Measurements from ENCODE around the gene AKNAD1.
A peak's percentile ranks its signal among the peaks of the same experiment; 100 is the strongest.

Gene AKNAD1

DNA sequence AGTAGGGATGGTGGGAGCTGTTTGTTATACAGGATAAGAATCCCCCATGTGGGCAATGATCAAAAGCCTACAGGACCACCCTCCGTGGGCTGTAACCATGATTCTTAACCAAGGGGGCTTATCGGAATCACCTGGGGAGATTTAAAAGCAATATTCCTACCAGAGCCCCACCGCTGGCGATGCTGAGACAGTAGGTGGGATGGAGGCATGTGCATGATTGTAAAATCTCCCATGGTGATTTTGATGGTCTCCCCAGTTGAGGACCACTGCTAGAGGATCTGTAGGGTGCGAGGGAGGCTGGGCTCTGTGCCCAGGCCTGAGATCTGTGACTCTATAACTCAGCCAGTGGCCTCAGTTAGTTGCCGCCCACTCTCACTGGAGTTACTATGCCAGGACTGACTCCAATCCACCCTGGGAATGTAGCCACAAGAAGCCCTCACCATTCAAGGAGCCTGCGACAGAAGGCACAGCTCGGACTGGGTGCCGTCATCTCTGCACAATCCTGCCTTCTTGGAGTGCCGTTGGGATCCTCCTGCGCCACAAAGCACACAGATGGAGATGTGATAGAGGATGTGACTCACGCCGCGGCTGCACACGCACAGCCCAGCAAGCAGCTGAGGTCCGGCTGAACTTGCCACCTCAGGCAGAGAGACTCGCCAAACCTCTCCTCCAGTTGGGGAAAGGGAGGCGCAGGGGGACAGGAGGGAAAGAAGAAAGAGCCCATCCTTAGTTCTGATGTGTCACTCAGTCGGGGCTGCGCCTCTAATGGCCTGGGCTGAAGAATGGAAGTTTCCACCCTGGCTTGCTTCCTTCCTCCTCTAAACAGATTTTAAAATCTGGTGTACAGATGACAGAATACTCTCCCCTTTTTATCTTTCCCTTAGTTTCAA lies 26.5 kb downstream of the AKNAD1 start:
- no peak for DNase-seq

DNA sequence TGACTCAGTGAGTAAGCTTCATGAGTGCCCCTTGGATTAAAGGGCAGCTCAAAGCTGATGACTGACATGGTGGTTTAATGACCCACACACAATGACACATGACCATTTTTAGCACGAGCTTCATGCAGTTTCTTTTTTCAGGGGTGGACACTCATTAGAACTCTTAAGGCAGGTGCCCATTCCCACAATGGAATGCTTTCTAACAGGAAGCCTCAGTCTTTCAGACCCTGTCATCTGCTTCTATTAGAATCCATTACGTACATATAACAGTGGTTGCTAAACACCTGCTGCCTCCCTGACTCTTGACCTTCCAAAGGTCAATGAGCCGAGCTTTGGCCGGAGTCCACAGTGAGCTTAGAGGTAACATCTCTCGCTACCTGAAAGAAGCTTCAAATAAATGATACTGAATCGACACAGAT lies 27.4 kb downstream of the AKNAD1 start:
- no peak for DNase-seq

DNA sequence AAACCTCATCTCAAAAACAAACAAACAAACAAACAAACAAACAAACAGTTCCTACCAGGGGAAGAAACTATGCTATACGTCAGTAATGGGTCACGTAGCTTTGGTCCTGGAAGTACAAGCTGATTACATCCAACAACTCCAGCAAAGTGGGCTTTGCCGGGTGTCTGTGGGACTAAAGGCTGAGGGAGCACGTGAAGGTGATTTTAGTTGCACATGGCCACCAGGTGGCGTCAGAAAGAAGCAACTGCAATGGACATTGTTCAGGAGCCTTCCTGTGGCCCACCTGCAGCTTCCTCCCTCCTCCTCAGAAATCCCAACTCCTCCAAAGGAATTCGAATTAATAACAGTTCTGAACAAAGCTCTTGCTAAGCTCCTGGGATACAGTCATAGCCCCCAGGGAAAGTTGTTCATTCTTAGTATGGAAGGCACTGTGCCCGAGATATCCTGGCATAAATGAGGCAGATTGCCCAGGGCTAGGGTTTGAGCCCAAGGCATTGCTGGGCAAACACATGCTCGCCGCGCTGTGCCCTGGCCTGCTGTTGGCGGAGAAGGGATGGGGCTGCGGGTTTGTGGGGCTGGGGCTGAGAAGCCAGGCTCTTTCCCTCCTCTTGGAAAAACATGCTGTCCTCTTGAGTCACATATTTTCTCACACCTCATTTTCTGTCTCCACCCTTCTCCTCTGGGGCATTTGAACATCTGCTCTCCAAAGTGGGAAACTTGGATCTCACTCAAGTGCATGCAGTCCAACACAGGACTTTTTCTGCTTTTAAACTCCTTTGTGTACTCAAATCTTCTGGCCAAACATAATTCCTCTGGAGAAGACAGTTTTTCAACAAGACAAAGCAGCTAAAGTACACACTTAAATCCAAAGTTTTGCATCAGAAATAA lies 28.6 kb downstream of the AKNAD1 start:
- DNase-seq = peak; percentile 21 to 65 (median 48)

DNA sequence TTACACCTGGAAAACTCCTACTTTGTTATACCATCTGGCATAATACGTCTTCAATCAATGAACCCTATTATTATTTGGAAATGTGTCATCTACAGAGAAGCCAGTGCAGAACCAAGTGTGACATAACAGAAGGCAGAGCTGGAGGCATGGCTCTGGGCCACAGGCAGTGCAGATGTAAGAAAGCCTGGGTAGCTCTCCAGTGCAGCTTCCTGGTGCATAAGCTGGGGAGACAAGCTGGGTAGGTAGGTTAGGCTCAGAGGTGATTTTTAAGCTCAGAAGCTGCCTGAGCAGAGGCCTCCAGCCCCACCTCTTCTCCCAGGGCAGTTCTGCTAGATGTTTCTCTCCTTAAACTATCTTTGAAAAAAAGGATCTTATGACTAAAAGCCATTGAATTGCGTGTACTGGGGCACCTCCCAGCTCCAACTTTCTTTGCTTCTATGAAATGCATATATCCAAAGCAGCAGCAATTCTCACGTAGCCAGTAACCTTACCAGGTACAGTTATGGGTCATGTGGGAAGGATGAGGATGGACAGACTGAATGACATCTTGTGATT lies 30.7 kb downstream of the AKNAD1 start:
- no peak for DNase-seq

DNA sequence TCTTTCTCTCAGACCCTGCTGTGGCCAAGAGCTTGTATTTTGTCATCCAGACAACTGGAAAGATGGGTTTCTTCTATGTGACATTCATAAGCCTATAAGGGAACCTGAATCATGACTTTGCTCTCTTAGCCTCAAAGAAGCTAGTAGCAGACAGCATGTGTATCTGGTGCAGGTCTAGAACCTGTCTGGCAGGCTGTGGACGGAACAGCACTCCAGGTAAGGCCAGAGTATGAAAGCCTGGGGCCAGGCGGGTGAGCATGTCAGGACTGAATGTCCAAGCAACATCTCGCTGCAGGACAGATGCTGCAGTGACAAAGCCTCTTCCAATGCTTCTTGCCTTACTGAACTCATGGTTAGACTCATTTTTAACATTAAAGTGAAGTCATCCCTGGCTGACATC lies 32.8 kb downstream of the AKNAD1 start:
- DNase-seq = no peak

DNA sequence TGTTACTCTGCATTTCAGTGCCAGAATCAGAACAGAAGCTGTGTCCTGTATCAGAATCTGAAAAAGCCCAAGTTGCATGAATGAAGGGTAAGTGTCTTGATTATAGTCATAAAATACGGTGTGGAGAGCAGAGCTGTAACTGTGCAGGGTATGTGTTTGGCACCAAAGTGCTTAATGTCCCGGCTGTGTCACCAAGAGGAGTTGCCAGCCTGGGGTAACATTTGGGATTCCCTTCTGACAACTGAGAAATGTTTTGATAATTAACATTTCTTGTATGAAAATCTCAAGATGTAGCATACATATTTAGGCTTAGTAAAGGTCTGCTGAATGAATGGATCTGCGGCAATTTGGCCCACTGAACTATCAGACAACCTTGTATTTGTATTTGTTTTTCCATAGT lies 33.3 kb downstream of the AKNAD1 start:
- no peak for DNase-seq

DNA sequence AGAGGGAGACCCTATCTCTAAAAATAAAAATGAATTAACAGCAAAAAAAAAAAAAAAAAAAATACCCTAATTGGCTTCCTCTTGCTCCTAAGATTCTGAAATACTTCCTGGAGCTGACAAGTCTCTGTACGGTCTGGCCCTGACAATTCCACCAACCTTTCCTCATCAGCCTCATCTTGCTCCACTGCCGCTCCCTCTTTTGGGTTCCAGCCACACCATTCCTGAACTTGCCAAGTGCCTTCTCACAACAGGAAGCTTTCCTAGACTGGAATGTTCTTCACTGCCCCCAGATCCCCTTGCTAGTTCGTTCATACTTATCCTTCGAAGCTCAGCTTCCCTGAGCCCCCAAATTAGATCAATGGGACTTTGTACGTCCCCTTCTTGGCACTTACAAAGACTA lies 37.0 kb downstream of the AKNAD1 start:
- DNase-seq = no peak

DNA sequence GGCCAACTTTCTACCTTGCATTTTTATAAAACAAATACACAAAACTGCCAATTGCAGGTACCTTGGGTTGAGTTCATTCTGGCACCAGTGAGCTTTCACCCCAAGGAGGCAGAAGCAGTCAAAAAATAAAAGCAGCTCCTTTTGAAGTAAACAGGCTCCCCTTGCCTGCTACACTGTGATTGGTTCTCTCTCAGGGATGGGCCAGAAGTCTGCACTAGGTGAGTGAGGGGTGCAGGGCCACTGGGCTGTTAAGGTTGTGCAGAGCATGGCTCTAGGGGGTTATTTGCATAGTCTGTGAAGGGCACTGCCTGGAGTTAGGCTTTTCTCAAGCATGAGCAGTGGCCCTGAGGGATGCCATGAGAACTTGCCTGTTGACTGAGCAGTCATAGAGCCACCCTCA lies 39.1 kb downstream of the AKNAD1 start:
- no peak for DNase-seq

DNA sequence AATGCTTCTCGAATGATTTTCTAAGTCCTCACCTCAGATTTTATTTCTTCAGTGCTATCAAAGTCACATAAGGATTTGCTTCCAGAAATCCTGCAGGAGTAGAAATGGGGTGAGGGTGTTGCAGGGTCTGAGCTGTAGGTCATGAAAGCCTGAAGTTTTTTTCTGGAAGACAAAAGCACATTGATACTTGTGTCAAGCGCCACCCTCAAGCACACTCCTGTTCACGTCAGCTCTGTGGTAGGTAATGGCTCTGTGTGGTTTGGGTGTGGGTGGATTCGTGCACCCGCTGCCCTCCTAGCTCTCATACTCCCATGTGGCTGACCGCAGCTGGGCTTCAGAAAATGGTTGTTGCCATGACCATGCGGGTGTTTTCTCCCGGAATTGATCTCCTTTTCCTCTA lies 39.9 kb downstream of the AKNAD1 start:
- DNase-seq = no peak

DNA sequence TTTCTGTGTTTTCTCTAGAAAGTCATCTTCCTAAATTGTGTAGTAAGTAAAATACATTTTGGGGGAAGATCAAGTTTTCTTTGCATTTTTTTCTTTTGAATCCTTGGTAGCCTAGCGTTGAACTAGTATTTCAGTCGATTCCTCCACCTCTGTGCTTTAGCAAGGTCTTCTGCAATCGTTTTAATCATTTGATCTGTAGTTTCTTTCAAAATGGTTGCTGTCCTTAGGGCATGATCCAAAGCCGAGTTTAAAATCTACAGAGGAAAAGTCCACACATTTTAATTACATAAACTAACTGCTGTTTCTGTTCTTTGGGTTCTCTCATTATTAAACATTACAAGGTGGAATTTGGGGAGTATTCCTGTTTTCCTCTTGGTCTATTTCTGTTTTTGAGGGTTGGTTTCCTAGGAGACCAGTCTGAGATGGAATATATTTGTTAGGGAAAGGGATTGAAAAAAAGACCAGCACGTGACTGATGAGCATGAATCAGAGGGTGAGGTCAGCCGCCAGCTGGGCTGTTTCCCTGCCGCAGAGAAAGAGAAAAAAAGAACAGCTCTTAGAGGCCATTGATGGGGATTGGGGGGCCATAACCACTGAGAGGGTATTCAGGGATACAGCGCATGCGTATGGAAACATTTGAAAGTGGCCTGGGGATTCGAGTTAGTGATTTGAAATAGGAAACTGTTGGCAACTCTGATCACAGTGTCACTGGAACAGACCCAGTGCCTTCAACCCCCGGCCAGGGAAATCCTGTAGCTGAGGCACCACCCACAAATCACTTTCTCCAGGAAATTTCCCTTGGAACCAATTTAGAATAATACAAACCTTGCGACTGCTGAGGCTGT lies 40.6 kb downstream of the AKNAD1 start:
- DNase-seq = no peak

DNA sequence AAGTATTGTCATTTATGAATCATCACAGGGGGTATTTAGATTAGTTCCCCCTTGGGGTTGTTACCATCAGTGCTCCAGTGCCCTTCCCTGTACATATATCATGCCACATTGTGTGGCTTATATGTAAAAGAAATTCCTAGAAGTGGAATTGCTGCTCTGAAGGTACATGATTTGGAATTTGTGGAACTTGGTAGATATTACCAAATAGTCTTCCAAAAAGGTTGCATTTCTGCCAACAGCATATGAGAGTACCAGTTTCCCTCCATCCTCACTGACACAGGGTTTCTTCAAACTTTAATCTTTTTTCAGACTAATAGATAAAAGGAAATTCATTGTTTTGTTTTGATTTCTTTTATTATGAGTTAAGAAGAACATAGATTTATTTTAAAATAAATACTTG lies 41.3 kb downstream of the AKNAD1 start:
- DNase-seq = no peak

DNA sequence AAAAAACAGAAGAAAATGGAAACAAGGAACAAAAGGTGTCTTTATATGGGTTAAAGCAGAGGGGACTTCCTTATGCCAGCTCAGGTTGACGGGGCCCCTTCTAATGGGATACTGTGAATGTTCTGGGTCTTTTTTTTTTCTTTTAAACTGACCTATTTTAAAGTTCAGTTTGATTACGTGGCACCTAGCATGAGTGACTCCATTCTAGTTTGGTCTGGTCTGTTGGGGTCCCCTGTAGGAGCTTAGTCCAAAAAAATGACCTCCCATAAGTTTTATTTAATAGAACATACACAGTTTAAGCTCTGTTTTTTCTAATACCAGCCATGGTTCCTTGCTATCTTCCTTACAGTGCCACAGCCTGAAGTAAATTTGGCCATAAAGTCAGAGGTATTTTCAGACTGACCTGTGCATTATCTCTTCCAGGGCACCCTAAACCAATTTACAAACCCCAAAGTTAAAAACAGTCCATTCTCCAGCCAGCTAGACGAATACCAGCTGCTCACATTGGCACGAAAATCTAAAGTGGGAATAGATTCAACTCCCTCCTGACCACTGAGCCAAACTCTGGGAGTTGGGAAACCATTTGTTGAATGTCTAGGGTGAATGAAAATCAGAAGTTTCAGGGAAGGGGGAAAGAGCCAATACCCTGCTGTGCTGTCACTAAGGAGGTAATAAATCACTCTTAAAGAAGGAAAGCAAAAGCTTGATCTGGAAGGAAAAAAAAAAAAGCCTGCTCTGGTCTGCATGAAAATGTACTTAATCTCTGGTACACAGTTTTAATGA lies 42.4 kb downstream of the AKNAD1 start:
- DNase-seq = no peak

DNA sequence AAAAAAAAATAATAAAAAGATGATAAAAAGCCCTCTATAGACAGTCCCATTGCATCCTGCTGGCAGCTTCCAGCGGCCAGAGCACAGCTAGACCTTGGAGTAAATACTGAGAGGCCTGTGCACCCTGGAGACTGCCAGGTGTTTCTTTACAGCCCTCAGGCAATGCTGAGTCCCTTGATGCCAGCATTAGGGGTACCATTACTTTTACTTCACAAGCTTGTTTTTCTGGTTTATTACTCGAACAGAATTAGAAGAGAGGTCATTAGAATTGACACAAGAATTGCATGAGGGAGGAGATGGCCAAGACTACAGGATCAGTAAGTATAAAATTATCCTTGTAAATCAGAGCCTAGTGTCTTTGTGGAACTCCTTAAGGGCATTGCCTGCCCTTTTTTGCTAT lies 43.6 kb downstream of the AKNAD1 start:
- DNase-seq = no peak

DNA sequence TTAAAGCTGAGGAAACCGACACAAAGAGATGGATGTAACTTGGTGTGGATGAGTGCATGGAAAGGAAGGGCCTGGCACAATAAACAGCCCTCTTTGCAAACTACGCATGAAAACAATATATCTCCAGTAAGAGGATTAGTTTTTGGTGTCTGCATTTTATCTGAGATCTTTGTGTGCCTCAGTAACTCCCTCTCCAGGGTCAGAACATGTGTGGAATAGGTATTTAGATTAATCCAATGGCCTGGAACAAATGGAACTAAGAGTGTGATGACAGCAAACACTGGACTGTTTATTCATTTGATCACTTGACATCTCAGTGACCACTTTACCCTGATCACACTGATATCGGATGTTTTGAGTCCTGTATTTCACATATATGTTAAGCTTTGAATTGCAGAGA lies 45.3 kb downstream of the AKNAD1 start:
- no peak for DNase-seq

DNA sequence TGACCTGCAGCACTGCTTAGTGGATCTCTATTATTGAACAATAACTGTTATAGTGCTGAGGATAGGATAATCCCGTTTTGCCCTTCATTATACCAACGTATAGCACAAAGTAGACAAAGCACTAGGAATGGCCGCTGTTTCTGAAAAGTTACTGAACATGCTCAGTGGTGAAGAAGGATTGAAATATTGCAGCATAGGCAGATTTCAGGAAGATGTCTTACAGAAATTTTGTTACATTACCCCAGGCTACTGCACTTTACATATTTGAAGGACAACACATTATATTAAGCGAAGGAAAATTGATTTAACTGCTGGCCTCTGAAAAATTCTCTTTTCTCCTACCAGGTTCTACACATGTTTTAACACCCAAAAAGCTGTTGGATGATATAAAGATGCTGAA lies 48.5 kb downstream of the AKNAD1 start:
- DNase-seq = no peak

DNA sequence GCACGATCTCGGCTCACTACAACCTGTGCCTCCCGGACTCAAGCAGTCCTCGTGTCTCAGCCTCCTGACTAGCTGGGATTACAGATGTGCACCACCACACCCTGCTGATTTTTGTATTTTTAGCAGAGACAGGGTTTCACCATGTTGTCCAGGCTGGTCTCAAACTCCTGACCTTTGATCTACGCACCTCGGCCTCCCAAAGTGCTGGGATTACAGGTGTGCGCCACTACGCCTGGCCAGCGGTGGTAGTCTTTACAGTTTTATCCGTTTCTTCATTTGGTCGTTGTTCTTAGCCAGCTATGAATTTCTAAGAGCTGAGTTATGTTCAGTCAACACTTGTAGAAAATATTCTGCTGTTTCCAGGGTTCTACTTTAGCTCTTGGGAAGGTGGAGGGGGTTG lies 53.3 kb downstream of the AKNAD1 start:
- DNase-seq = no peak

DNA sequence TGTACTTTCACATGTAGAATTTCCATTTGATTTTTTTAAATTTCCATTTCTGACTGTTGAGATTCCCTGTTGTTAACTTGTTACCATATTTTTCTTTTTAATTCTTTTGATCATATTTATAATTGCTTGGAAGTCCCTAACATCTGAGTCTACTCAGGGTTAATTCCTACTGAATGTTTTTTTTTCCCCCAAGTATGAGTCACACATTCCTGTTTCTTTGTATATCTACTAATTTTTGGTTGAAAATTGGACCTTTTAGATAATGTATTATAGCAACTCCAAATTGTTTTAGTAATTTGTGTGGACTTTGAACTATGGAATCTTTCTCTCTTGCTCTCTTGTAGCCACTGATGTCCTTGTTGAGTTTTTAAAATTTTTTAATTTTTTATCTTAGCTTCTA lies 55.8 kb downstream of the AKNAD1 start:
- DNase-seq = no peak

DNA sequence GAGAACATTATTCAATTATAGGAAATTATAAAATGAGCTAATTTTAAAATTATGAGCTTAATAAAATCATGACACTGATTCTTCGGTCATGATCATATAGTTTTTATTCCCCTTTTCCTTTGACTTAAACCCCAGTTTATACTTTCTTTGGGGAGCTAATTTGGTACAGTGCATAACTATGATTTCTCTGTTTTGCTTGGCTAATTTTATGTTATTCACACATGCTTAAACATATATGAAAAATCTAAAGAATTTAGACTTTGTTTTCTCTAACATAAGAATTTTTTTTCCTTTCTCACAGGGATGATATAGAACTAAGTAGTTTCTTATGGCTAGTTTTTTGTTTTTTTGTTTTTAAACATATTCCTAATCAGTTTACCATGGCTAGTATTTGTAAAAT lies 57.9 kb downstream of the AKNAD1 start:
- DNase-seq = no peak

DNA sequence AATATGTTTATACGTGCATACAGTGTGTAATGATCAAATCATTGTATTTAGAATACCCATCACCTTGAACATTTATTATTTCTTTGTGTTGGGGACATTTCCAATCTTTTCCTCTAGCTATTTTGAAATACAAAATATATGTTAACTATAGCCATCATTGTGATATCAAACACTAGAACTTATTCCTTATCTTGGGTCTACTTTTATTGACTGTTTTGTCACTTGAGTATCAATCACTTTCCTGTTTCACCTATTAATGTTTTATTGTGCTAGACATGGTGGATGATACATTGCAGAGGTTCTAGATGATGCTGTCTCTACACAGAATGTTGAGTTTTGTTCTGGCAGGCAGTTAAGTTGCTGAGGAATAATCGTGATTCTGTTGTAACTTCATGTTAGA lies 64.5 kb downstream of the AKNAD1 start:
- DNase-seq = no peak

DNA sequence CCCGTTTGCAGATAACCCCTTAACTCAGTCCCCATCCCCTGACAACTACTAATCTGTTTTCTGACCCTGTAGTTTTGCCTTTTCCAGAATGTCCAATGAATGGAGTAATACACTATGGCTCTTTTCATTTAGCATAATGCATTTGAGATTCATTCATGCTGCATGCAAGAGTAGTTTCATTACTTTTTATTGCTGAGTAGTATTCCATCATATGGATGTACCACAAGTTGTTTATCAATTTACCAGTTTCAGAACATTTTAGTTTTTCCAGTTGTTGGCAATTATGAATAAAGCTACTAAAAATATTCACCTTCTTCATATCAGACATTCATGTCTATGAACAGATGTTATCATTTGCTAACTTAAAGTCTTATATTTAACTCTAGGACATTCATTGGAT lies 65.1 kb downstream of the AKNAD1 start:
- no peak for DNase-seq

DNA sequence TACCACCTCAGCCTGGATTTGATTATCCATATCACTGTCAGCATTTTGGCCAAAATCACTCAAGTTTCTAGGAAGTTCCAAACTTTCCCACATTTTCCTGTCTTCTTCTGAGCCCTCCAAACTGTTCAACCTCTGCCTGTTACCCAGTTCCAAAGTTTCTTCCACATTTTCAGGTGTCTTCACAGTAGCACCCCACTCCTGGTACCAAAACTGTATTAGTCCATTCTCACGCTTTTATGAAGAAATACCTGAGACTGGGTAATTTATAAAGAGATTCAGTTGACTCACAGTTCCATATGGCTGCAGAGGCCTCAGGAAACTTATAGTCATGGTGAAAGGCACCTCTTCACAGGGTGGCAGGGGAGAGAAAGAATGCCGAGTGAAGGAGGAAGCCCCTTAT lies 71.0 kb downstream of the AKNAD1 start:
- no peak for DNase-seq

DNA sequence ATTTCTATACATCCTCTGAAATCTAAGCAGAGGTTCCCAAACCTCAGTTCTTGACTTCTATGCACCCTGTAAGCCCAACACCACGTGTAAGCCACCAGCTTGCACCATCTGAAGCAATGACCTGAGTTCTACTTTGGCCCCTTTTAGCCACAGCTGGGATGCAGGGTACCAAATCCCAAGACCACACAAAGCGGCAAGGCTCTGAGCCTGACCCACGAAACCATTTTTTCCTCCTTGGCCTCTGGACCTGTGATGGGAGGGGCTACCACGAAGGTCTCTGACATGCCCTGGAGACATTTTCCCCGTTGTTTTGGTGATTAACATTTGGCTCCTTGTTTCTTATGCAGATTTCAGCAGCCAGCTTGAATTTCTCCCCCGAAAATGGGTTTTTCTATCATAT lies 71.6 kb downstream of the AKNAD1 start:
- no peak for DNase-seq
